ENCODE measurements around the gene METTL24. TPM values are rescaled to one million over a fixed set of nuclear protein-coding genes. Genes with fewer than 3 reads are reported as not detected.
A peak's percentile ranks its signal among the peaks of the same experiment; 100 is the strongest.

METTL24 gene
- total RNA-seq, 1 donor from 2014 or later: 2.3 TPM

GRCh38 chr6:110217266-110217665 is 140.9 kb downstream of the METTL24 start:
- no peaks in the 10 kb centered on the region for H3K27me3 ChIP-seq (ENCODE audit: control insufficient read depth, insufficient read depth, low read length)
- peaks cover 3% of the 10 kb centered on the region for H3K36me3 ChIP-seq (ENCODE audit: control insufficient read depth, insufficient read depth, low read length)
- peak; percentile 25 for DNase-seq (ENCODE audit: low read depth)
- no peak for TF ChIP-seq CTCF (IDR thresholded peaks at IDR 0.05; ENCODE audit: insufficient read depth, low read length, poor library complexity, severe bottlenecking)
- H3K4me3 ChIP-seq (ENCODE audit: low read depth, low read length): no peak overlapping the region

GRCh38 chr6:110216140-110216539 is 142.0 kb downstream of the METTL24 start:
- peaks cover 3% of the 10 kb centered on the region for H3K36me3 ChIP-seq (ENCODE audit: control insufficient read depth, insufficient read depth, low read length)
- TF ChIP-seq CTCF (IDR thresholded peaks at IDR 0.05; ENCODE audit: insufficient read depth, low read length, poor library complexity, severe bottlenecking): no peak
- H3K27me3 ChIP-seq (ENCODE audit: control insufficient read depth, insufficient read depth, low read length): no peaks in the 10 kb centered on the region
- no peak overlapping the region for H3K4me3 ChIP-seq (ENCODE audit: low read depth, low read length)
- no peak for DNase-seq (ENCODE audit: low read depth)

GRCh38 chr6:110214338-110214737 is 143.8 kb downstream of the METTL24 start:
- DNase-seq (ENCODE audit: low read depth): peak; percentile 19
- H3K4me3 ChIP-seq (ENCODE audit: low read depth, low read length): no peak overlapping the region
- no peak for TF ChIP-seq CTCF (IDR thresholded peaks at IDR 0.05; ENCODE audit: insufficient read depth, low read length, poor library complexity, severe bottlenecking)
- no peaks in the 10 kb centered on the region for H3K27me3 ChIP-seq (ENCODE audit: control insufficient read depth, insufficient read depth, low read length)
- H3K36me3 ChIP-seq (ENCODE audit: control insufficient read depth, insufficient read depth, low read length): peaks cover 3% of the 10 kb centered on the region

GRCh38 chr6:110211753-110212152 is 146.4 kb downstream of the METTL24 start:
- Histone ChIP-seq H3K4me3 (ENCODE audit: low read depth, low read length) (no peak overlapping the region), H3K36me3 (ENCODE audit: control insufficient read depth, insufficient read depth, low read length) (peaks cover 3% of the 10 kb centered on the region), H3K27me3 (ENCODE audit: control insufficient read depth, insufficient read depth, low read length) (no peaks in the 10 kb centered on the region)
- TF ChIP-seq CTCF (IDR thresholded peaks at IDR 0.05; ENCODE audit: insufficient read depth, low read length, poor library complexity, severe bottlenecking): no peak
- no peak for DNase-seq (ENCODE audit: low read depth)

GRCh38 chr6:110207652-110208051 is 150.5 kb downstream of the METTL24 start:
- no peak for DNase-seq (ENCODE audit: low read depth)
- Histone ChIP-seq H3K27me3 (ENCODE audit: control insufficient read depth, insufficient read depth, low read length) (no peaks in the 10 kb centered on the region), H3K36me3 (ENCODE audit: control insufficient read depth, insufficient read depth, low read length) (peaks cover 2% of the 10 kb centered on the region), H3K4me3 (ENCODE audit: low read depth, low read length) (no peak overlapping the region)
- no peak for TF ChIP-seq CTCF (IDR thresholded peaks at IDR 0.05; ENCODE audit: insufficient read depth, low read length, poor library complexity, severe bottlenecking)

GRCh38 chr6:110201151-110201884 is 156.8 kb downstream of the METTL24 start:
- no peak for TF ChIP-seq CTCF (IDR thresholded peaks at IDR 0.05; ENCODE audit: insufficient read depth, low read length, poor library complexity, severe bottlenecking)
- no peak overlapping the region for H3K4me3 ChIP-seq (ENCODE audit: low read depth, low read length)
- no peak for DNase-seq (ENCODE audit: low read depth)
- no peaks in the 10 kb centered on the region for H3K27me3 ChIP-seq (ENCODE audit: control insufficient read depth, insufficient read depth, low read length)
- no peaks in the 10 kb centered on the region for H3K36me3 ChIP-seq (ENCODE audit: control insufficient read depth, insufficient read depth, low read length)
